GM18907 (cell line): ENCODE results near the gene P3H4.
"Not testable (repeated sequence)": the region's sequence is repeated elsewhere in the genome, so short reads cannot be mapped to it uniquely, and the experiment has no call there.

Source experiments
- ATAC-seq: cut with Tn5 transposase; IDR thresholded peaks from one replicate; pipeline ENCODE4 v1.9.1; 2021; ENCODE audit warnings: mild to moderate bottlenecking, moderate library complexity; ENCODE audit not compliant: unreplicated experiment

Gene P3H4

GRCh38 chr17:41794540-41794975 lies 17.2 kb downstream of the P3H4 start:
- ATAC-seq, result no peak

- no peak for ATAC-seq
These were observed 17.8 kb downstream of the P3H4 start for GRCh38 chr17:41793784-41794539.

- no peak for ATAC-seq
These were observed 18.6 kb downstream of the P3H4 start for GRCh38 chr17:41792845-41793783.

- ATAC-seq, result no peak
These were observed 24.7 kb downstream of the P3H4 start for GRCh38 chr17:41787021-41787418.

- peak; percentile 78 for ATAC-seq
These were observed 25.3 kb downstream of the P3H4 start, which contains the start of gene JUP for GRCh38 chr17:41786227-41787020. Gene JUP, minus strand, starts transcription at chr17:41786711. Its CDS starts 14,857 bp downstream, at chr17:41771854.

GRCh38 chr17:41785859-41786226 lies 25.9 kb downstream of the P3H4 start:
- ATAC-seq, result no peak

GRCh38 chr17:41785091-41785858 lies 26.5 kb downstream of the P3H4 start:
- ATAC-seq, result no peak

- ATAC-seq, result no peak
These were observed 27.5 kb downstream of the P3H4 start for GRCh38 chr17:41784207-41784744.

- no peak for ATAC-seq
These were observed 29.6 kb downstream of the P3H4 start for GRCh38 chr17:41782142-41782541.

GRCh38 chr17:41781404-41782110 lies 30.2 kb downstream of the P3H4 start:
- ATAC-seq, result no peak

GRCh38 chr17:41779954-41780353 lies 31.8 kb downstream of the P3H4 start:
- ATAC-seq, result no peak

- ATAC-seq, result no peak
These were observed 34.1 kb downstream of the P3H4 start for GRCh38 chr17:41777574-41778188.

GRCh38 chr17:41777157-41777573 lies 34.6 kb downstream of the P3H4 start:
- ATAC-seq, result no peak

GRCh38 chr17:41776262-41776900 lies 35.4 kb downstream of the P3H4 start:
- not testable (repeated sequence) for ATAC-seq

GRCh38 chr17:41775394-41776226 lies 36.1 kb downstream of the P3H4 start:
- ATAC-seq, result no peak

- no peak for ATAC-seq
These were observed 38.0 kb downstream of the P3H4 start for GRCh38 chr17:41773731-41774193.

GRCh38 chr17:41773190-41773588 lies 38.6 kb downstream of the P3H4 start:
- no peak for ATAC-seq
